K562 (cell line): Measurements from ENCODE around the gene SERPINA12.

Experiments
- ILK ChIP-seq: fragments of 450-650 bp; IDR thresholded peaks from 2 replicates; pipeline ENCODE4 v1.6.1; 2016; ENCODE audit warnings: missing genetic modification characterization, low read depth, mild to moderate bottlenecking, missing compliant biosample characterization, moderate library complexity, borderline replicate concordance
- KLF10 ChIP-seq: fragments of 250-450 bp; sonication (Bioruptor Pico); IDR thresholded peaks from 2 replicates; pipeline ENCODE4 v1.6.1; 2021; ENCODE audit warnings: matching md5 sums
- ZBTB17 ChIP-seq: fragments of 450-650 bp; formaldehyde crosslinking; IDR thresholded peaks from 2 replicates; pipeline ENCODE4 v1.4.0; 2020; ENCODE audit warnings: mild to moderate bottlenecking
- ZBTB33 ChIP-seq: sonication (generic); formaldehyde crosslinking; IDR thresholded peaks from 2 replicates; pipeline ENCODE4 v1.8.1; 2023; ENCODE audit warnings: mild to moderate bottlenecking, missing genetic modification reagents
- ZFX ChIP-seq: sonication (generic); formaldehyde crosslinking; IDR thresholded peaks from 2 replicates; pipeline ENCODE4 v1.8.0; 2022; ENCODE audit warnings: mild to moderate bottlenecking, missing genetic modification reagents, moderate library complexity

- TF ChIP-seq ILK (tag): no peak
- no peak for TF ChIP-seq ZBTB17 (CRISPR knock-in tag)
- no peak for TF ChIP-seq ZBTB33
- TF ChIP-seq KLF10 (CRISPR knock-in tag): no peak
- no peak for TF ChIP-seq ZFX (CRISPR knock-in tag)
These were observed 62.1 kb downstream of the SERPINA12 start for GRCh38 chr14:94447206-94447605.
